Measurements from ENCODE around the gene PXDC1. TPM values are rescaled to one million over a fixed set of nuclear protein-coding genes. Genes with fewer than 3 reads are reported as not detected.
"Not testable (repeated sequence)": the region's sequence is repeated elsewhere in the genome, so short reads cannot be mapped to it uniquely, and the experiment has no call there.

PXDC1 gene
- total RNA-seq, 1 donor from 2014 or later, result 55.8 TPM

- no peak for ATAC-seq
These were observed 14.2 kb downstream of the PXDC1 start for GRCh38 chr6:3737149-3737830.

GRCh38 chr6:3735029-3735605, 16.4 kb downstream of the PXDC1 start:
- no peak for DNase-seq (ENCODE audit: low spot score)
- ATAC-seq, result no peak

More at GRCh38 chr6:3737149-3737830, 14.2 kb downstream of the PXDC1 start:
- DNase-seq (ENCODE audit: low spot score), result no peak

GRCh38 chr6:3734023-3734422, 17.5 kb downstream of the PXDC1 start:
- no peak for DNase-seq (ENCODE audit: low spot score)
- ATAC-seq, result no peak

GRCh38 chr6:3733321-3733925, 18.1 kb downstream of the PXDC1 start:
- ATAC-seq, result no peak
- no peak for DNase-seq (ENCODE audit: low spot score)

GRCh38 chr6:3732345-3733141, 19.0 kb downstream of the PXDC1 start:
- DNase-seq (ENCODE audit: low spot score), result peak; percentile 82
- peak; percentile 90 for ATAC-seq

DNA sequence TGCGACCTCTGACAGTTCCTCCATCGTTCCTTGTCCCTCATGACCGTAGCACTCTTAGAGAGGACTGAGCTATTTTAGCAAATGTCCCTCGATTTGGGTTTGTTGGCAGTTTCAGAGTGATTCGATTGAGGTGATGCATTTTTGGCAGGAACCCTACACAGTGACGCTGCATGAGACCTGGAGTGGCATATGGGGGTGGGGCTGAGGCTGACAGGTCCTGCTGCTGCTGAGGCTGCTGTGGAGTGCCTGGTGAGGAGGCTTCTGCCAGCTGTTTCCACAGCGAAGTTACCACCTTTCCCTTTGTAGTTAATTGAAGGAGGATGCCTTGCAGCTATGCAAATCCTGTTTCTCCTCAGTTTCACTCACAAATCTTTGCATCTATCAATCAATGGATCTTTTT, 19.8 kb downstream of the PXDC1 start:
- ATAC-seq (peak; percentile 67), DNase-seq (ENCODE audit: low spot score) (peak; percentile 65)

DNA sequence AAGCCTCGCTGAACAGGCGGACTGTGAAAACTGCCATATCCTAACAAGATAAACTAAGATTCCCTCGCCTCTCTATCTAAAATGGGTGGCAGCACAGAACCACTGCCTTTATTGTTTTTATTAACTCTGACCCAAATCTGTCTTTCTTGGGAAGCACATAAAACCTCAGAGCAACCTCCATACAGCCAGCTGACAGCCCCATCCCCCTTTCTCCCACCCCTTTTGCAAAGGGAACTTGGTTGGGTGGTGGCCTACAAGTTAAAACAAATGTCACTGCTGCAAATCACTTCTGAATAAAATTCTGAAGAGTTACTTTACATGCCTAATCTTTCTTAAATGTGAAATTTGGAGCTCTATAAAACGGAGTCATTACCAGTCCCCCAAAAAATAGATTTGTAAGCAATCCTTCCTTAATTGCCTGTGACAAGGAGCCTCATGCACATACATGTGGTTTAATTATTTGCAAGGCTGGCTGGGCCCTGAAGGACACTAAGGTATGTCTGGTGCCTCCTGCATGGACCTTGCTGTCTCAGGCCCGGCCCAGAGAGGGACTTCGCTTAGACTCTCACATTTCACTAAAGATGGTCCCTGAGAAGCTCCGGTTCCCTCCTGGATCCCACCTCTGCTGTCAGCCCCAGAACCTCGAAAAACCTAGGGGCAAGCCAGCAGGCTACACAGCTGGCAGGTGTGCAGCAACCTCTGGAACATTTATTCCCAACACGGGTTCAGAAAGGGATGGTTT, 21.7 kb downstream of the PXDC1 start:
- DNase-seq (ENCODE audit: low spot score) (no peak), ATAC-seq (no peak)

- ATAC-seq (no peak), DNase-seq (ENCODE audit: low spot score) (no peak)
These were observed 23.9 kb downstream of the PXDC1 start for GRCh38 chr6:3727593-3728108.

- ATAC-seq (no peak), DNase-seq (ENCODE audit: low spot score) (no peak)
These were observed 24.5 kb downstream of the PXDC1 start for GRCh38 chr6:3727036-3727435.

DNA sequence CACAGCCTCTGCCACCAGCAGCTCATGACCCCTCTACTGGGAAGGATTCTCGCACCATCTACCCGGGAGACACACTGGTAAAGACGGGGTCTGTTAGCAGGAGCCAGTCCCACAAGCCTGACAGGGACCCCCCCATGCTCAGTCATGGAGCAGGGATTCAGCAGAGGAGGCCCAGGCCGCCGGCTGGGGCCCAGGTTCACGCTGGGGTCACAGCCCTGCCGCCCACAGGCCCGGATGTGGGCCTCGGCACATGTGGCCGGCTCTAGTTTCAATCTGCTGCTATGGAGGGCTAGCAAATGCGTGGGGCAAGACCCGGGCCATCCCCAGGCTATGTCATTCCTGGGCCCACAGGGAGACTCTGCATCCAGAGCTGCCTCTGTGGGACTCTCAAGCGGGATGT, 25.1 kb downstream of the PXDC1 start:
- DNase-seq (ENCODE audit: low spot score) (no peak), ATAC-seq (peak; percentile 6)

GRCh38 chr6:3725145-3726047, 26.1 kb downstream of the PXDC1 start:
- ATAC-seq (peak; percentile 6), DNase-seq (ENCODE audit: low spot score) (no peak)

- no peak for DNase-seq (ENCODE audit: low spot score)
These were observed 26.9 kb downstream of the PXDC1 start for GRCh38 chr6:3724451-3725144.

GRCh38 chr6:3723966-3724365, 27.5 kb downstream of the PXDC1 start:
- no peak for DNase-seq (ENCODE audit: low spot score)
- no peak for ATAC-seq

More at GRCh38 chr6:3724451-3725144, 26.9 kb downstream of the PXDC1 start:
- ATAC-seq, result peak; percentile 17

DNA sequence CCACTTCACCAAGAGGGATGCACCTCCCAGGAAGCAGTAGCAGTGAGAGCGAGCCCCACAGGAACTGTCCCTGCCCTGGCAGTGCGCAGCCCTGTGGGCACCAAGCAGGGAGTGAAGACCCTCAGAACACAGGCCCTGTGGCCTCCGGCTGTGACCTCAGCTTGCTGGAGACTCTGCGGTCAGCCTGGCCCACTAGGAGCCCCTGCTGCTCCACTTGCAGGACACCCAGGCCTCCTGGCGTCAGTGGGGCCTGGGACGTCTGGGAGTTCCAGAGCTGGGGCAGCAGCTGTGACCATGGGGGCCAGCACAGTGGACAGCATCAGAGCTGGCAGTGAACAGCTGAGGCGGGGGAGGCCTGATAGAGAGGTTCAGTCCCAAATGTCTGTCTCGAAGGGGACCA, 28.3 kb downstream of the PXDC1 start:
- ATAC-seq, result no peak
- DNase-seq (ENCODE audit: low spot score), result no peak

DNA sequence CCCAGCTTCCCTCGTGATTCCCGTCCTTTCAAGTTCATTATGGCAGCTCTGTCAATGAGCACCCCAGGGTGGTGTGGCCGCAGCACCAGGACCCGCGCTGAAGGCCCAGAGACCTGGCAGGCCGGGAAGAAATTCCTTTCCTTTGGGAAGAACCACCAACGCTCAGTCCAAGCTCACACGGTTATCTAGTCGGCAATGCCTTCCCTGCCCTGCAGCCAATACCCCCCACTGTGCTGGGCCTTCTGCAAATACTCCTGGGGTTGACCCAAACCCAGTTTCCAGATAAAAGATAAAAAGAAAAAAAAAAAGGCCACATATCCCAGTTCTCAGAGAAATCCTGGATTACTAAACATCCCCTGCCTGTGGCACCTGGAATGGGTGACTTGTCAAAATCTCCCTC, 28.7 kb downstream of the PXDC1 start:
- DNase-seq (ENCODE audit: low spot score) (no peak), ATAC-seq (no peak)

- no peak for ATAC-seq
- no peak for DNase-seq (ENCODE audit: low spot score)
These were observed 29.5 kb downstream of the PXDC1 start for GRCh38 chr6:3721810-3722621.

- not testable (repeated sequence) for ATAC-seq; DNase-seq (ENCODE audit: low spot score)
These were observed 30.7 kb downstream of the PXDC1 start for GRCh38 chr6:3720770-3721169.
